Fibroblast of villous mesenchyme (primary cell): Measurements from ENCODE around the gene ZHX3. TPM values are rescaled to one million over a fixed set of nuclear protein-coding genes. Genes with fewer than 3 reads are reported as not detected.

Source experiments
- DNase-seq: peaks from one replicate; pipeline ENCODE4 v3.0.0-alpha.2; 2010; ENCODE audit warnings: low read depth
- H3K4me3 ChIP-seq: 2 replicates; pipeline ENCODE4 v1.5.1; 2011; ENCODE audit warnings: low read depth, mild to moderate bottlenecking, low read length
- total RNA-seq: library from RNA; depleted of rRNA; stranded (reverse); fragments of >200 nt; gene quantifications from 2 replicates; pipeline ENCODE4 v1.2.3, GENCODE V29; 2012
- TF ChIP-seq, protein P1 (sequence below): IDR thresholded peaks from 2 replicates; pipeline ENCODE4 v1.5.1; 2012; ENCODE audit warnings: low read depth, mild to moderate bottlenecking, low read length; ENCODE audit not compliant: insufficient read depth

The ZHX3 gene
- total RNA-seq, 1 donor = 39.3 TPM

DNA sequence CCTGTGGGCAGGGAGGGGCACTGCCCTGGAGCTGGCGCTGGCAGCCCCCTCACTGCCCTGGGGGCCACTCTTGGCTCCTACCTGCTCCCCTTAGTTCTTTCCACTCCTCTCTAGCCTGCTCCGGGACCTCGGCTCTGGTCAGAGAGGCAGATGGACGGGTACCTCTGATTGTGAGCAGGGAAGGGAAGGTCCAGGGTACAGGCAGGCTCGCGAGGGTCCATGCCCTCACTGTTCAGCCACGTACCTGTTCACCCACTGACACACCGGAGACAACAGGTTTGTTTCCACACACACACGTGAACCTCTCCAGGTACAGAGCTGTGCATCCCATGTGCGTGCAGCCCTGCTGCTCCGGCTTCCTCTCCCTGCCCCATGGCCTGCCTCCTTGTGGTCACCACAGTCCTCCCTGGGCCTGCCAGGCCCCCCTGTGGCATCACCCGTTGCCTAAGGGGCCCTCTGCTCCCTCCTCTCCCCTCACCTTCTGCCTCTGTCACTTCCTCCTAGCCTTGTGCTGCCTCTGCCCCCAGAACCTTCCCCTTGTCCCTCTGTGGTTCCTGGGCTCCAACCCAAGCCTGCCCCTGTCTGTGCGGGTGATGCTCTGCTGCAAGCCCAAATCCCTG, 46.8 kb upstream of the ZHX3 start:
- DNase-seq = no peak
- no peak overlapping the region for H3K4me3 ChIP-seq
- TF ChIP-seq, protein P1, sequence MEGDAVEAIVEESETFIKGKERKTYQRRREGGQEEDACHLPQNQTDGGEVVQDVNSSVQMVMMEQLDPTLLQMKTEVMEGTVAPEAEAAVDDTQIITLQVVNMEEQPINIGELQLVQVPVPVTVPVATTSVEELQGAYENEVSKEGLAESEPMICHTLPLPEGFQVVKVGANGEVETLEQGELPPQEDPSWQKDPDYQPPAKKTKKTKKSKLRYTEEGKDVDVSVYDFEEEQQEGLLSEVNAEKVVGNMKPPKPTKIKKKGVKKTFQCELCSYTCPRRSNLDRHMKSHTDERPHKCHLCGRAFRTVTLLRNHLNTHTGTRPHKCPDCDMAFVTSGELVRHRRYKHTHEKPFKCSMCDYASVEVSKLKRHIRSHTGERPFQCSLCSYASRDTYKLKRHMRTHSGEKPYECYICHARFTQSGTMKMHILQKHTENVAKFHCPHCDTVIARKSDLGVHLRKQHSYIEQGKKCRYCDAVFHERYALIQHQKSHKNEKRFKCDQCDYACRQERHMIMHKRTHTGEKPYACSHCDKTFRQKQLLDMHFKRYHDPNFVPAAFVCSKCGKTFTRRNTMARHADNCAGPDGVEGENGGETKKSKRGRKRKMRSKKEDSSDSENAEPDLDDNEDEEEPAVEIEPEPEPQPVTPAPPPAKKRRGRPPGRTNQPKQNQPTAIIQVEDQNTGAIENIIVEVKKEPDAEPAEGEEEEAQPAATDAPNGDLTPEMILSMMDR = no peak

DNA sequence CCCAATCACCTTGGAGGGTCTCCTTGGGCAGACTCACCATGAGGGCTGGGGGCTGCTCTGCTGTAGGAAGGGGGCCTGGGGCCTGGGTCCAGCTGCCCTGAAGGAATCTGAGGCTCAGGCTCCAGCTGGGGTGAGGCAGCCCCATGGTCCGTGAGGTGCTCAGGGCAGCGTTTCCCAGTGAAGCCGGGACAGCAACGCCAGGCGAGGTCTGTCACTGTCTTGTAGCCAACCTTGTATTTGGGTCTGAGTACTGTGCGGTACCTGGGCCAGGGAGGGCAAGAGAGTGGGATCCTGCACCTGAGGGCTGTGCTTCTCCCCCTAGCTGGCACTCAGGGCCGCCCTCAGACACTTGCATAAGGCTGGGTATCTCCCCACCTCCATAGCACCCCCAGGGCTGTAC, 46.1 kb upstream of the ZHX3 start:
- DNase-seq = no peak
- TF ChIP-seq, protein P1 = no peak
- H3K4me3 ChIP-seq = no peak overlapping the region

DNA sequence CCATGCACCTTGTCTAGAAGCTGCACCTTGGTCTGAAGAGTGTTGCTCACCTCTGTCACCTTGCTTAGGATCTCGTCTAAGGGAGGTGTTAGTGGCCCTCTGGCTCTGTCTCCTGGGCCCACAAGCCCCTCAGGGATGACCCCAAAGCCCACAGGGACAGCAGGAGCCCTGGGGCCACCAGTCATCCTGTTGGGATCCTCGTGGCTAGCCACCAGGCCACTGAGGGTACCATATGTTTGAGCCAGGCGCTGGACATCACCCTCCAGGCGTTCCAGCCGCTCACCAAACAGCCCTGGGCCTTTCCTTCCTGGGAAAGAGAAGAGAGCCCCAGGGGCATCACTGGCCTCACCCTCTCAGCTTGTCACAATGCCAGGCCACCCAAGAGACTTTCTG, 45.2 kb upstream of the ZHX3 start:
- no peak for DNase-seq
- TF ChIP-seq, protein P1 = no peak
- H3K4me3 ChIP-seq = no peak overlapping the region

DNA sequence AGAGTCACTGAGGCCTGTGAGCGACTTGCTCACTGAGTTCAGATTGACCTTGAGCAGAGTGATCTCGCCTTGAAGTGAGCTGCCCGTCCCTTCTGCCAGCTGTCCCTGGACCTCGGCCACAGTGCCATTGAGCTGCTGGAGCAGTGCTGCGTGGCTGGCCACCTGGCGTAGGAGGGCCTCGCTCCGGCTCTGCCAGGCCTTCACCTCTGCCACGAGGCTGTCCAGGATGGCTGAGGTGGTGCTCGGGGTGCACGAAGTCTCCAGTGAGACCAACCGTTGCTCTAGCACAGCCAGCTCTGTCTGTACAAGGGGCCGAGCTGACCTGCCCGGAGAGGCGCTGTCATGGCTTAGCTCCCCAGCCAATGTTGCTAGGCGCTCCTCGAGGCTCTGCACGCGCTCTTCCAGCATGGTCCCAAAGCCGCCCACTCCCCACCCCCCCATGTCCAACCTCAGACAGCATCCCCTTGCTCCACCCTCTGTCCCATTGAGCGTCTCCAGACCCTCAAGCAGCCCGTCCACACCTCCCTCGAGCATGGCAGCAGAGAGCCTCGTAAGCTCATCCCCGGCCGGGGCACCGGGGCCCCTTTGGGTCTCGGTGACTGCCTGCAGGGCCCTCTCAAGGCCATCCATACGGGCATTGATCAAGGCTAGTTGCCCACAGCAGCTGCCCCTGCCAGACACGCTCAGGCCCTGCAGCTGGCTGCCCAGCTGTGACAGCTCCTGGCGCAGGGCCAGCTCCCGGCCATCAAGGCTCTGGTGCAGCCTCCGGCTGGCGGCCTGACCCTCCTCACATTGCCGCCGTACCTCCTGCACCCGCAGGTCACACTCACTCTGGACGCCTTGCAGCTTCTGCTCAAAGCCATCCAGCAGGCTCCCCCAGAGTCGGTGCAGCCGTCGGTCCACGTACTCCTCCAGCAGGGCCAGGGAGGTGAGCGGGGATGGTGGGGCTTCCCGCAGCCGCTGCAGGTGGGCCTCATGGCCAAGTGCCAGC, 44.5 kb upstream of the ZHX3 start:
- TF ChIP-seq, protein P1 = no peak
- no peak overlapping the region for H3K4me3 ChIP-seq
- no peak for DNase-seq

DNA sequence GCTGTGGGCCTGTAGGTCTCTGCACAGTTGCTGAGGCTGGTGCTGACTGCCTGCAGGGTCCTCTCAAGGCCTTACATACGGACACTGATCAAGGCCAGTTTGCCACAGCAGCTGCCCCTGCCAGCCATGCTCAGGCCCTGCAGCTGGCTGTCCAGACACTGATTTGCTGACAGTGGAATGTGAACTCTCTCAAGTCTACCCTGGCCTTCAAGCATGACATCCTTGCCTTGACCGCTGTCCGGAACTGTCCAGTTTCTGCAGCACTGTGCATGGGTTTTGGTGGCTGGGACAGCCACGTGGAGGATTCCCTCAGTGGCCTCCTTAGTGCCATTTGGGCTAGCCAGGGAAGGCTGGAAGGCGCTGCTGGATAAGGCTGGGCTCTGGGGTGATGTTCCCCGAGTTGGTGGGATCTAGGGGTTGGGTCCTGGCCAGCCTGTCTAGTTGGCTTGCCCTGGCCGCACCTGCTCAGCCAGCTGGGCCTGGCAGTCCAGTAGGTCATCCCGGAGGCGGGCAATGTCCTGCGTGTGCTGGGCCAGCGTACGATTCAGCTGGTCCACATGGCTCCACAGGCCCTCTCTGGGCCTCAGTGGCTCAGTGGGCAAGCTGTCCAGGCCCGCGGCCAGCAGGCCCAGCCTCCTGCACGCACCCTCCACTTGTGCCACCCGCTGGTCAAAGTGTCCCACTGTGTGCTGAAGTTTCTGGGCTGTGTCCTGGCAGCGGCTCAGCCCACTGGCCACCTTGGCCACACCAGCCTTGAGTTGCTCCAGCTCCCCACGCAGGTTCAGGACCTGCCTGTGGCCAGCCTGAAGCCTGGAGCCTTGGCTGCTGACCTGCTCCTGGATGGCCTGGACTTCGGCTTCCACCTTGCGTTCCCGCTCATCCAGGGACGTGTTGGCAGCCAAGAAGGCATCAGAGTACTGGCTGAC, 43.6 kb upstream of the ZHX3 start:
- TF ChIP-seq, protein P1 = no peak
- no peak for DNase-seq
- no peak overlapping the region for H3K4me3 ChIP-seq

DNA sequence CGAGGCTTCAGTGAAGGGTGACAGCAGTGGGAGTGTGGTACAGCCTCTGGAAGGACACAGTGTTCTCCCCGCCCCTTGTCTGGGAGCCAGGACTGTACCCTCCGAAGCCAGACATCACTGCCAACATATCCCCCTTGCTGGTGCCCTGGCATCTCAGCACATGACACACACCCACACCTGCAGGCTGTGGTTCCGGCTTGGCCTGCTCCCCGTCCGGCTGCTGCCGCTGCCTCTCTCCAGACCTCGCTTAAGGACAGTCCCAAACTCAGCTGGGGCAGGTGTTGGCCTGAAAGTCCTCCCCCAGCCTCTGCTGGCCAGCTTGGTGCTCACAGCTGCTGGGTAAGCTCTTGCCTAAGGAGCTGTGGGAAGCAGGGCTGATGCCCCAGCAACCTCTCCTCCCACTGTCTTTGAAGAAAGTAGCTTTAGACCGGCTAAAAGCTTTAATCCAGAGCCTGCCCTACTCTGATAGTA, 42.0 kb upstream of the ZHX3 start:
- no peak overlapping the region for H3K4me3 ChIP-seq
- DNase-seq = no peak
- TF ChIP-seq, protein P1 = no peak
